Urinary bladder (tissue), 4 donors: Measurements from ENCODE around the gene RASL11B. TPM values are rescaled to one million over a fixed set of nuclear protein-coding genes. Genes with fewer than 3 reads are reported as not detected.

Experiments used
- DNase-seq: peaks from one replicate; pipeline ENCODE4 v3.0.0-alpha.2; 2015; ENCODE audit errors: extremely low spot score
- H3K27ac ChIP-seq: one replicate; pipeline ENCODE4 v1.5.1; 2013; ENCODE audit warnings: low read depth, mild to moderate bottlenecking, moderate library complexity
- H3K36me3 ChIP-seq: one replicate; pipeline ENCODE4 v1.6.1; 2013; ENCODE audit warnings: mild to moderate bottlenecking, moderate library complexity; ENCODE audit not compliant: insufficient read depth
- H3K4me1 ChIP-seq: one replicate; pipeline ENCODE4 v1.6.1; 2013; ENCODE audit warnings: mild to moderate bottlenecking, moderate library complexity; ENCODE audit not compliant: insufficient read depth
- H3K4me3 ChIP-seq: one replicate; pipeline ENCODE4 v1.5.1; 2013; ENCODE audit warnings: low read depth, low read length
- WGBS: extraction: QIAGEN DNeasy Blood & Tissue Kit; methylation state at CpG from one replicate; pipeline ENCODE4 v1.1.7; 2013; 5-methylcytosine and 5-hydroxymethylcytosine counted together
- polyA plus RNA-seq: library from polyadenylated mRNA; stranded (reverse); fragments of 200-250 nt; gene quantifications from one replicate; pipeline ENCODE4 v1.2.3, GENCODE V29; 2013
- total RNA-seq: library from RNA; depleted of rRNA; stranded (reverse); fragments of >200 nt; gene quantifications from one replicate; pipeline ENCODE4 v1.2.3, GENCODE V29; 2014
- donor health status: healthy with polysubstance abuse.
- donor health status: healthy.

Gene RASL11B
- total and polyA plus RNA-seq, 2 donors: 3.9 to 8.7 TPM

- no peak overlapping the region for H3K4me3 ChIP-seq
- no peaks in the 10 kb centered on the region for H3K36me3 ChIP-seq
- no peak for DNase-seq
- H3K4me1 ChIP-seq: no peaks in the 10 kb centered on the region
- WGBS: 78% methylated on average over 1 of the region's 1 CpG
- no peak overlapping the region for H3K27ac ChIP-seq
Measured at GRCh38 chr4:52873191-52873590, 11.1 kb downstream of the RASL11B start.

- Histone ChIP-seq H3K36me3 (no peaks in the 10 kb centered on the region), H3K27ac (no peak overlapping the region), H3K4me3 (no peak overlapping the region), H3K4me1 (no peaks in the 10 kb centered on the region)
- DNase-seq: no peak
- WGBS: 85% methylated on average over 10 of the region's 10 CpGs
Measured at GRCh38 chr4:52873861-52874343, 11.8 kb downstream of the RASL11B start.

- Histone ChIP-seq H3K27ac (no peak overlapping the region), H3K4me3 (no peak overlapping the region), H3K4me1 (no peaks in the 10 kb centered on the region), H3K36me3 (no peaks in the 10 kb centered on the region)
- no peak for DNase-seq
- WGBS: 96% methylated on average over 5 of the region's 5 CpGs
Measured at GRCh38 chr4:52874948-52875347, 12.8 kb downstream of the RASL11B start.

- Histone ChIP-seq H3K36me3 (no peaks in the 10 kb centered on the region), H3K4me1 (no peaks in the 10 kb centered on the region), H3K4me3 (no peak overlapping the region), H3K27ac (no peak overlapping the region)
- no peak for DNase-seq
- WGBS: 91% methylated on average over 4 of the region's 4 CpGs
Measured at GRCh38 chr4:52876069-52876468, 14.0 kb downstream of the RASL11B start.

- no peak for DNase-seq
- H3K27ac ChIP-seq: no peak overlapping the region
- H3K4me1 ChIP-seq: no peaks in the 10 kb centered on the region
- no peaks in the 10 kb centered on the region for H3K36me3 ChIP-seq
- H3K4me3 ChIP-seq: no peak overlapping the region
- 61% methylated on average over 2 of the region's 2 CpGs for WGBS
Measured at GRCh38 chr4:52877036-52877435, 14.9 kb downstream of the RASL11B start.

GRCh38 chr4:52877694-52878093, 15.6 kb downstream of the RASL11B start:
- 90% methylated on average over 6 of the region's 6 CpGs for WGBS
- no peak overlapping the region for H3K4me3 ChIP-seq
- H3K4me1 ChIP-seq: no peaks in the 10 kb centered on the region
- DNase-seq: no peak
- H3K27ac ChIP-seq: no peak overlapping the region
- H3K36me3 ChIP-seq: no peaks in the 10 kb centered on the region

GRCh38 chr4:52879471-52879870, 17.4 kb downstream of the RASL11B start:
- no peak for DNase-seq
- WGBS: 86% methylated on average over 3 of the region's 3 CpGs
- Histone ChIP-seq H3K27ac (no peak overlapping the region), H3K4me3 (no peak overlapping the region), H3K4me1 (no peaks in the 10 kb centered on the region), H3K36me3 (no peaks in the 10 kb centered on the region)

GRCh38 chr4:52880994-52881393, 18.9 kb downstream of the RASL11B start:
- 89% methylated on average over 1 of the region's 1 CpG for WGBS
- DNase-seq: no peak
- H3K27ac ChIP-seq: no peak overlapping the region
- no peaks in the 10 kb centered on the region for H3K4me1 ChIP-seq
- H3K4me3 ChIP-seq: no peak overlapping the region
- H3K36me3 ChIP-seq: no peaks in the 10 kb centered on the region

GRCh38 chr4:52883183-52883621, 21.1 kb downstream of the RASL11B start:
- no peaks in the 10 kb centered on the region for H3K36me3 ChIP-seq
- WGBS: 81% methylated on average over 4 of the region's 4 CpGs
- H3K4me1 ChIP-seq: no peaks in the 10 kb centered on the region
- H3K27ac ChIP-seq: no peak overlapping the region
- H3K4me3 ChIP-seq: no peak overlapping the region
- DNase-seq: no peak

- WGBS: 92% methylated on average over 4 of the region's 4 CpGs
- no peak for DNase-seq
- Histone ChIP-seq H3K4me1 (no peaks in the 10 kb centered on the region), H3K4me3 (no peak overlapping the region), H3K27ac (no peak overlapping the region), H3K36me3 (no peaks in the 10 kb centered on the region)
Measured at GRCh38 chr4:52883707-52884669, 21.9 kb downstream of the RASL11B start.

- DNase-seq: no peak
- Histone ChIP-seq H3K4me3 (no peak overlapping the region), H3K27ac (no peak overlapping the region), H3K36me3 (no peaks in the 10 kb centered on the region), H3K4me1 (no peaks in the 10 kb centered on the region)
- WGBS: 91% methylated on average over 2 of the region's 2 CpGs
Measured at GRCh38 chr4:52884994-52885393, 22.9 kb downstream of the RASL11B start.

- 77% methylated on average over 2 of the region's 2 CpGs for WGBS
- Histone ChIP-seq H3K36me3 (no peaks in the 10 kb centered on the region), H3K27ac (no peak overlapping the region), H3K4me3 (no peak overlapping the region), H3K4me1 (no peaks in the 10 kb centered on the region)
- no peak for DNase-seq
Measured at GRCh38 chr4:52889354-52889753, 27.2 kb downstream of the RASL11B start.

GRCh38 chr4:52889778-52890520, 27.8 kb downstream of the RASL11B start:
- Histone ChIP-seq H3K4me1 (no peaks in the 10 kb centered on the region), H3K4me3 (no peak overlapping the region), H3K36me3 (no peaks in the 10 kb centered on the region), H3K27ac (no peak overlapping the region)
- WGBS: 55% methylated on average over 2 of the region's 2 CpGs
- no peak for DNase-seq

GRCh38 chr4:52890521-52890791, 28.3 kb downstream of the RASL11B start:
- Histone ChIP-seq H3K36me3 (no peaks in the 10 kb centered on the region), H3K4me1 (no peaks in the 10 kb centered on the region), H3K4me3 (no peak overlapping the region), H3K27ac (no peak overlapping the region)
- WGBS: 75% methylated on average over 1 of the region's 1 CpG
- no peak for DNase-seq
